Spleen (tissue), 7 donors: ENCODE data around the gene RNF225.
A peak's percentile ranks its signal among the peaks of the same experiment; 100 is the strongest.

Experiments used
- POLR2AphosphoS5 ChIP-seq, 3 donors: sonication (generic); formaldehyde crosslinking; IDR thresholded peaks; one replicate each; pipeline ENCODE4 v1.5.1; 2017; ENCODE audit warnings: antibody characterized with exemption in 3 of 3
- TF ChIP-seq, protein P1 (sequence below), 11 experiments: fragments of 200-600 bp in 7 of 11; fragments of 450-650 bp in 4 of 11; sonication (generic) in 4 of 11; IDR thresholded peaks in 8 of 11; conservative IDR thresholded peaks in 3 of 11; 1 replicate in 7 of 11; 2 replicates in 4 of 11; pipeline versions ENCODE4 v1.4.0 to v1.8.0; 2016 to 2021; ENCODE audit warnings: antibody characterized with exemption in 11 of 11, inconsistent platforms in 4 of 11, mild to moderate bottlenecking in 1 of 11
- donor health status: DM: no; HTN: no; CAD: no; lungs with moderate emphysema.
- donor health status: DM: no; HTN: no; CAD: no.
- donor health status: DM: no; HTN: no; CAD: no.

DNA sequence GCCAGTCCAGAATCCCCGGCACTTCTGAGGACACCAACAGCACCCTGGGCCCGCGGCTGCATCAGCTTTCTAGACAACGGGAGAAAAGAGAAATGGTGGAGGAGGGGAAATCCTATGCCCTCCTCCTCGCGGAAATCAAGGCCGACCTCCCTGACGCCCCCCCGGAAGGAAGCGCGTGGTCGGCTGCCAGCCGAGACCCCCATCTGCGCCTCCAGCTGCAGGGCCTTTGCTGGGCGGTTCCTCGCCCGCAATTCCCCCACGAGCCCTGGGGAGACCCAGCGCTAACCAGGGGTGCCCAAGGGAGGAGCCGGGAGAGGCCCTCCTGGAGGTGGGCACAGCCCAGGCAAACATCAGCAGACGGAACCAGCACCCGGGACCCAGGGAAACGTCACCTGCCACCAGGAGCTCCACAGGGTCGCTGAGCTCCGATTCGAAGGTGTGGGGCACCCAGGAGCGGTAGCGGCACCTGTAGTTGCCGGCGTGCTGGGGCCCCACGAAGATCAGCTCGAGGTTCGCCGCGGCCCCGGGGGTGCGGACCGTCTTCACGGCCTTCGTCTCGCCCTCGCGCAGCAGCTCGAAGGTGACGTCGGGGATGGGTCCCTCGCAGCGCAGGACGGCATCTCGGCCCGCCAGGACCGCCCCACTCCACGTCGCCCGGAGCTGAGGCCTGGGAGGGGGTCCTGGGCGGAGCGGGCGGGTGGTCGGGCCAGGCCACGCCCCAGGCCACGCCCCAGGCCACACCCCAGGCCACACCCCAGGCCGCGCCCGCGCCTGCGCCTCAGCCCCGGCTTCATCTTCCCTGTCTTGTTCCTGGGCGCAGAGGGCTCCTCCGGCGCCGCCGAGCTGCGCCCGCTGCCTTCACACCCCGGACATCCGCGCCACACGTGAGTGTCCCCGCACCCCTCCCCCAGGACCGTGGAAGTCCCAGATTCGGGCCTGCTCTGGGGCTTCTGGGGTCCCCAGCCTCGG is 48.2 kb upstream of the RNF225 start:
- TF ChIP-seq, protein P1, sequence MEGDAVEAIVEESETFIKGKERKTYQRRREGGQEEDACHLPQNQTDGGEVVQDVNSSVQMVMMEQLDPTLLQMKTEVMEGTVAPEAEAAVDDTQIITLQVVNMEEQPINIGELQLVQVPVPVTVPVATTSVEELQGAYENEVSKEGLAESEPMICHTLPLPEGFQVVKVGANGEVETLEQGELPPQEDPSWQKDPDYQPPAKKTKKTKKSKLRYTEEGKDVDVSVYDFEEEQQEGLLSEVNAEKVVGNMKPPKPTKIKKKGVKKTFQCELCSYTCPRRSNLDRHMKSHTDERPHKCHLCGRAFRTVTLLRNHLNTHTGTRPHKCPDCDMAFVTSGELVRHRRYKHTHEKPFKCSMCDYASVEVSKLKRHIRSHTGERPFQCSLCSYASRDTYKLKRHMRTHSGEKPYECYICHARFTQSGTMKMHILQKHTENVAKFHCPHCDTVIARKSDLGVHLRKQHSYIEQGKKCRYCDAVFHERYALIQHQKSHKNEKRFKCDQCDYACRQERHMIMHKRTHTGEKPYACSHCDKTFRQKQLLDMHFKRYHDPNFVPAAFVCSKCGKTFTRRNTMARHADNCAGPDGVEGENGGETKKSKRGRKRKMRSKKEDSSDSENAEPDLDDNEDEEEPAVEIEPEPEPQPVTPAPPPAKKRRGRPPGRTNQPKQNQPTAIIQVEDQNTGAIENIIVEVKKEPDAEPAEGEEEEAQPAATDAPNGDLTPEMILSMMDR (IDR thresholded peaks at IDR 0.05 in 8 of 11, conservative IDR thresholded peaks at IDR 0.05 in 3 of 11), result no peak
- peak; percentile 81 to 87 (median 81) for TF ChIP-seq POLR2AphosphoS5 (IDR thresholded peaks at IDR 0.05)
